GM12875 (cell line): ENCODE data around the gene KLRC1.
"Not testable (repeated sequence)": the region's sequence is repeated elsewhere in the genome, so short reads cannot be mapped to it uniquely, and the experiment has no call there.

Experiments
- H3K4me3 ChIP-seq: one replicate; pipeline ENCODE4 v1.5.1; 2011; ENCODE audit warnings: low read depth, low read length, control low read depth
- CTCF ChIP-seq: IDR thresholded peaks from 2 replicates; pipeline ENCODE4 v1.5.1; 2011; ENCODE audit warnings: low read depth, mild to moderate bottlenecking, control low read depth, inconsistent platforms, low read length, moderate library complexity, borderline replicate concordance; ENCODE audit not compliant: insufficient read depth

KLRC1 gene

GRCh38 chr12:10466311-10466710 is 13.1 kb upstream of the KLRC1 start:
- TF ChIP-seq CTCF, result no peak
- H3K4me3 ChIP-seq, result no peak overlapping the region

- no peak overlapping the region for H3K4me3 ChIP-seq
- TF ChIP-seq CTCF, result no peak
Measured at GRCh38 chr12:10457760-10458159, 4.6 kb upstream of the KLRC1 start.

DNA sequence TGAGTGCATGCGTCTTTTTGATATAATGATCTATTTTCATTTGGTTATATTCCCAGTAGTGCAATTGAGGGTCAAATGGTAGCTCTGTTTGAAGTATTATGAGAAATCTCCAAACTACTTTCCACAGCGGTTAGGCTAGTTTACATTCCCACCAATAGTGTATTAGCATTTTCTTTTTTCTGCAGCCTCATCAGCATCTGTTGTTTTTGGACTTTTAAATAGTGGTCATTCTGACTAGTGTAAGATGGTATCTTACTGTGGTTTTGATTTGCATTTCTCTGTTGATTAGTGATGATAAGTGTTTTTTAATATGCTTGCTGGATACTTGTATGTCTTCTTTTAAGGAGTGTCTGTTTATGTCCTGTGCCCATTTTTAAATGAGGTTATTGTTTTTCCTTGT is 3.7 kb upstream of the KLRC1 start:
- H3K4me3 ChIP-seq, result no peak overlapping the region

DNA sequence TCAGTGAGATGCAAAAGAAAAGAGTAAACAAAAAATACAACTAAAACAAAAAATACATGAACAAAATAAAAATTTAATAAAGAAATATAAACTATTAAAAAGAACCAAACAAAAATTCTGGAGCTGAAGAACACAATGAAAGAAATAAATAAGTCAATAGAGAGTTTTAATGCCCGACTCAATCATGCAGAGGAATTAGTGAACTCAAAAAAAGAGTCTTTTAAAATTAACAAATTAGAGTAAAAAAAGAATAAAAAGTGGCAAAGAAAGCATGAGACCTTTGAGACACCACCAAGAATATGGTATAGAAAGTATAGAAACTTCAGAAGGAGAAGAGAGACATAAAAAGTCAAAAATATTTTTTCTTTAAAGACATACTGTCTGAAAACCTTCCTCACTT is 2.6 kb upstream of the KLRC1 start:
- TF ChIP-seq CTCF, result no peak
- H3K4me3 ChIP-seq, result no peak overlapping the region

More for the DNA sequence above, 3.7 kb upstream of the KLRC1 start:
- no peak for TF ChIP-seq CTCF

- no peak overlapping the region for H3K4me3 ChIP-seq
- no peak for TF ChIP-seq CTCF
Measured at GRCh38 chr12:10454531-10454930, 1.4 kb upstream of the KLRC1 start.

- H3K4me3 ChIP-seq, result no peak overlapping the region
- no peak for TF ChIP-seq CTCF
Measured at GRCh38 chr12:10448236-10448635, 4.9 kb downstream of the KLRC1 start.

- H3K4me3 ChIP-seq, result not testable (repeated sequence)
Measured at GRCh38 chr12:10446052-10446451, 7.1 kb downstream of the KLRC1 start.

DNA sequence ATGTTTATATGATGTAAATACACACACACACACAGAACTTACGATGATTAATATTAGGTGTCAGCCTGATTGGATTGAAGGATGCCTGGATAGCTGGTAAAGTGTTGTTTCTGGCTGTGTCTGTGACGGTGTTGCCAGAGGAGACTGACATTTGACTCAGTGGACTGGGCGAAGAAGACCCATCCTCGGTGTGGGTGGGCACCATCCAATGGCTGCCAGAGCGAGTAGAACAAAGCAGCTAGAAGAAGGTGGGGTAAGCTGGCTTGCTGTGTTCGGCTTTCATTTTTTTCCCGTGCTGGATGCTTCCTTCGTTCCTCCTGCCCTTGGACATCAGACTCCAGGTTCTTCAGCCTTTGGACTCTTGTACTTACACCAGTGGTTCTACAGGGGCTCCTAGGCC is 12.0 kb downstream of the KLRC1 start:
- not testable (repeated sequence) for H3K4me3 ChIP-seq

- H3K4me3 ChIP-seq, result not testable (repeated sequence)
Measured at GRCh38 chr12:10439608-10440274, 13.4 kb downstream of the KLRC1 start.

DNA sequence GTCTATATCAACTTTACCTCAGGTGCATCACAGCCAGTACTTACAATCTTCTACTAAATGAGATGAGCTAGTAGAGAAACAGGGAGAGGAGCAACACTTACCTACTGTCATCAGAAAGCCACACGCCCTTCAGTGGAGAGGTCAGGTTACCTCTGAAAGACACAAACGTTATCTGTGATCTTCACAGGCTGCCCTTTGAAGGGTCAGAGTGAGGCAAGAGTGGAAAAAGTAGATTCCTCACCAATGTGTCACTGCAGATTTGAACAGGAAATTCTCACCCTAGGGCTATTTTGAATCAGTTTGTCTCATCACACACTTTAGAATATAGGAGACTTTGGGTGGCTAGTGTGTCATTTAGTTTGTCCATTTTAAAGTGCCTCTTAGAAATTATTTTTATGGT is 15.6 kb downstream of the KLRC1 start:
- not testable (repeated sequence) for H3K4me3 ChIP-seq

- H3K4me3 ChIP-seq, result not testable (repeated sequence)
Measured at GRCh38 chr12:10435816-10436215, 17.4 kb downstream of the KLRC1 start, which contains the start of gene KLRC2. Gene KLRC2 (minus strand): TSS chr12:10436010. CDS start chr12:10435986, 24 bp downstream.

DNA sequence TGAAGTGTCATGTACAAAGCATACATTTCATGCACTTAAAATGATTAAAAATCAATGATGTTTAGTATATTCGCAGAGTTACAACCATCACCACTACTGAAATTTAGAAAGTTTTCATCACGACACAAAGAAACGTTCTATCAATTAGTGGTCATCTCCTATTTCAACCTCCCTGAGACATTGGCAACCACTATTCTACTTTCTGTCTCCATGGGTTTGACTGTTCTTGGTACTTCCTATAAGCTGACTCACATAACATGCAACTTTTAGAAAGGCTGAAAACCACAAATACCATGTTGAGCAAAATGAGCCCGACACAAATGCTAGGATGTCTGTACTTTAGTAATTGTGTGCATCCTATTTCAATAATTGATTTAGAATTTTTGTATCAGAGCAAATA is 22.6 kb downstream of the KLRC1 start:
- H3K4me3 ChIP-seq, result not testable (repeated sequence)

- H3K4me3 ChIP-seq, result not testable (repeated sequence)
Measured at GRCh38 chr12:10425938-10426337, 27.2 kb downstream of the KLRC1 start.
